Upper lobe of left lung (tissue), 6 donors: ENCODE measurements around the gene CDC73. TPM values are rescaled to one million over a fixed set of nuclear protein-coding genes. Genes with fewer than 3 reads are reported as not detected.
A peak's percentile ranks its signal among the peaks of the same experiment; 100 is the strongest.

Source experiments
- ATAC-seq, 2 donors: fragments of 200-7000 bp; cut with Tn5 transposase; one replicate each; pipeline ENCODE4 v1.9.1; 2022; ENCODE audit warnings: mild to moderate bottlenecking in 2 of 2, moderate library complexity in 2 of 2; ENCODE audit not compliant: low FRiP score in 2 of 2
- DNase-seq, 2 donors: peaks; one replicate each; pipeline ENCODE4 v3.0.0-alpha.2; 2019 to 2020
- H3K27ac ChIP-seq, 4 donors: fragments of 200-600 bp; sonication (generic); one replicate each; pipeline ENCODE4 v1.5.1; 2016 to 2019
- H3K27me3 ChIP-seq, 4 donors: fragments of 200-600 bp; sonication (generic); one replicate each; pipeline ENCODE4 v1.5.1; 2017 to 2019
- H3K36me3 ChIP-seq, 4 donors: fragments of 200-600 bp; sonication (generic); one replicate each; pipeline ENCODE4 v1.5.1; 2016 to 2019
- H3K4me1 ChIP-seq, 4 donors: fragments of 200-600 bp; sonication (generic); one replicate each; pipeline ENCODE4 v1.5.1; 2018 to 2019
- H3K4me3 ChIP-seq, 4 donors: fragments of 200-600 bp; sonication (generic); one replicate each; pipeline ENCODE4 v1.5.1; 2017 to 2019; ENCODE audit warnings: mild to moderate bottlenecking in 2 of 4, moderate library complexity in 1 of 4
- H3K9me3 ChIP-seq, 4 donors: fragments of 200-600 bp; sonication (generic); one replicate each; pipeline ENCODE4 v1.5.1; 2018 to 2019
- CTCF ChIP-seq, 6 experiments: fragments of 450-650 bp in 4 of 6; fragments of 200-600 bp in 2 of 6; sonication (generic) in 2 of 6; IDR thresholded peaks; one replicate each; pipeline ENCODE4 v1.5.1; 2016 to 2019; ENCODE audit warnings: antibody characterized with exemption in 6 of 6
- EP300 ChIP-seq, 4 donors: sonication (generic); formaldehyde crosslinking; IDR thresholded peaks; one replicate each; pipeline ENCODE4 v1.5.1; 2017; ENCODE audit warnings: antibody characterized with exemption in 4 of 4, control low read depth in 2 of 4
- POLR2A ChIP-seq, 4 donors: fragments of 450-650 bp; IDR thresholded peaks; one replicate each; pipeline ENCODE4 v1.5.1; 2016 to 2017; ENCODE audit warnings: antibody characterized with exemption in 4 of 4, mild to moderate bottlenecking in 2 of 4
- POLR2AphosphoS5 ChIP-seq, 2 donors: sonication (generic); formaldehyde crosslinking; IDR thresholded peaks; one replicate each; pipeline ENCODE4 v1.5.1; 2017; ENCODE audit warnings: antibody characterized with exemption in 2 of 2
- WGBS, 2 donors: methylation state at CpG; one replicate each; pipeline ENCODE4 v1.1.5; 2017 to 2018; 5-methylcytosine and 5-hydroxymethylcytosine counted together
- total RNA-seq, 6 donors: library from RNA; depleted of rRNA in 4 of 6; stranded (reverse); fragments of >200 nt in 4 of 6; gene quantifications; one replicate each; pipeline versions ENCODE4 v1.1.0 to v1.2.1, GENCODE V29; 2016 to 2021
- donor health status: DM: no; HTN: no; CAD: no; lungs with moderate emphysema.
- donor health status: DM: no; HTN: yes; CAD: no; lungs with severe emphysema.

The CDC73 gene
- total RNA-seq, 6 donors from 2014 or later, result 35.1 to 77.5 (median 47.5) TPM

GRCh38 chr1:193102662-193103061 is 19.2 kb upstream of the CDC73 start:
- 89 to 90% methylated on average over 5 of the region's 5 CpGs for WGBS, 2 donors
- Histone ChIP-seq H3K4me3 (no peak overlapping the region), H3K9me3 (no peaks in the 10 kb centered on the region), H3K27me3 (no peaks in the 10 kb centered on the region), H3K27ac (no peak overlapping the region), H3K4me1 (peaks cover 7 to 18% (median 16%) of the 10 kb centered on the region in 4 donors), H3K36me3 (peaks cover 7 to 31% (median 19%) of the 10 kb centered on the region in 4 donors)
- no peak for TF ChIP-seq EP300 (IDR thresholded peaks at IDR 0.05)
- TF ChIP-seq POLR2A (IDR thresholded peaks at IDR 0.05), result no peak
- TF ChIP-seq CTCF (IDR thresholded peaks at IDR 0.05), result no peak
- TF ChIP-seq POLR2AphosphoS5 (IDR thresholded peaks at IDR 0.05), result no peak
- DNase-seq (no peak), ATAC-seq (no peak)

- H3K27me3 ChIP-seq, result no peaks in the 10 kb centered on the region
- DNase-seq (no peak), ATAC-seq (no peak)
- peaks cover 7 to 18% (median 15%) of the 10 kb centered on the region in 4 donors for H3K36me3 ChIP-seq
- peak overlapping the region; percentile 63 to 88 (median 75) for H3K4me3 ChIP-seq
- peaks cover 7 to 18% (median 16%) of the 10 kb centered on the region in 4 donors for H3K4me1 ChIP-seq
- no peaks in the 10 kb centered on the region for H3K9me3 ChIP-seq
- WGBS, 2 donors, result 30 to 33% methylated on average over 9 of the region's 9 CpGs
- TF ChIP-seq EP300 (IDR thresholded peaks at IDR 0.05), result no peak
- TF ChIP-seq POLR2AphosphoS5 (IDR thresholded peaks at IDR 0.05), result no peak
- no peak for TF ChIP-seq POLR2A (IDR thresholded peaks at IDR 0.05)
- TF ChIP-seq CTCF (IDR thresholded peaks at IDR 0.05), result no peak
- H3K27ac ChIP-seq, result peak overlapping the region; percentile 89 to 93 (median 91)
These were observed 17.9 kb upstream of the CDC73 start for GRCh38 chr1:193103759-193104501.

GRCh38 chr1:193104502-193104906 is 17.3 kb upstream of the CDC73 start:
- 0% methylated on average over 18 to 24 of the region's 24 CpGs for WGBS, 2 donors

GRCh38 chr1:193104907-193105820 is 16.7 kb upstream of the CDC73 start, which contains the start of gene GLRX2:
TSS of gene GLRX2 (minus strand) at chr1:193105414. CDS start at chr1:193105382, 32 bp downstream.
- Histone ChIP-seq H3K9me3 (no peaks in the 10 kb centered on the region), H3K4me1 (peaks cover 7 to 18% (median 16%) of the 10 kb centered on the region in 4 donors), H3K4me3 (peak within 1 kb of the TSS; percentile 63 to 88 (median 75)), H3K36me3 (peaks cover 2 to 6% (median 4%) of the 10 kb centered on the region in 4 donors), H3K27me3 (no peaks in the 10 kb centered on the region), H3K27ac (peak within 1 kb of the TSS; percentile 89 to 93 (median 91))
- 0% methylated on average over 10 to 48 of the region's 73 CpGs for WGBS, 2 donors
- ATAC-seq (peak; percentile 96 to 98), DNase-seq (peak; percentile 93 to 97)
- TF ChIP-seq POLR2AphosphoS5 (IDR thresholded peaks at IDR 0.05), result peak; percentile 70 to 81
- TF ChIP-seq CTCF (IDR thresholded peaks at IDR 0.05), result peak in 2 of 6 experiments; percentile 27 to 31
- TF ChIP-seq EP300 (IDR thresholded peaks at IDR 0.05), result no peak
- peak in 3 of 4 donors; percentile 75 to 89 (median 84) for TF ChIP-seq POLR2A (IDR thresholded peaks at IDR 0.05)

More at GRCh38 chr1:193104502-193104906, 17.3 kb upstream of the CDC73 start:
- DNase-seq (peak; percentile 61 to 90), ATAC-seq (peak; percentile 77 to 82)
- Histone ChIP-seq H3K9me3 (no peaks in the 10 kb centered on the region), H3K27me3 (no peaks in the 10 kb centered on the region), H3K36me3 (peaks cover 7 to 12% (median 10%) of the 10 kb centered on the region in 4 donors), H3K27ac (peak overlapping the region; percentile 89 to 93 (median 91)), H3K4me3 (peak overlapping the region; percentile 63 to 88 (median 75)), H3K4me1 (peaks cover 7 to 18% (median 16%) of the 10 kb centered on the region in 4 donors)
- TF ChIP-seq CTCF (IDR thresholded peaks at IDR 0.05) (no peak), EP300 (IDR thresholded peaks at IDR 0.05) (no peak), POLR2AphosphoS5 (IDR thresholded peaks at IDR 0.05) (peak in 1 of 2 donors; percentile 14), POLR2A (IDR thresholded peaks at IDR 0.05) (no peak)
